ENCODE data around the gene DOCK2.

Gene DOCK2

GRCh38 chr5:169836835-169837536 lies 199.9 kb downstream of the DOCK2 start:
- no peak overlapping the region for H3K9ac ChIP-seq (ENCODE audit: low read length in 5 of 5)
- no peaks in the 10 kb centered on the region for H3K27me3 ChIP-seq (ENCODE audit: control insufficient read depth in 5 of 5, insufficient read depth in 4 of 5, low read length in 5 of 5)
- H3K9me3 ChIP-seq (ENCODE audit: control insufficient read depth in 5 of 5, low read length in 5 of 5) = no peaks in the 10 kb centered on the region
- no peak overlapping the region for H3K27ac ChIP-seq (ENCODE audit: low read depth, low read length)
- no peaks in the 10 kb centered on the region for H3K4me1 ChIP-seq (ENCODE audit: control insufficient read depth in 5 of 5, insufficient read depth in 5 of 5, low read length in 5 of 5)
- H3K36me3 ChIP-seq (ENCODE audit: control insufficient read depth in 5 of 5, insufficient read depth in 5 of 5, low read length in 5 of 5) = peaks cover 0 to 6% (median 0%) of the 10 kb centered on the region in 5 donors
- no peak overlapping the region for H3K4me3 ChIP-seq (ENCODE audit: low read depth in 1 of 5, low read length in 5 of 5)

GRCh38 chr5:169837686-169838085 lies 200.6 kb downstream of the DOCK2 start:
- Histone ChIP-seq H3K4me3 (ENCODE audit: low read depth in 1 of 5, low read length in 5 of 5) (no peak overlapping the region), H3K9ac (ENCODE audit: low read length in 5 of 5) (no peak overlapping the region), H3K27me3 (ENCODE audit: control insufficient read depth in 5 of 5, insufficient read depth in 4 of 5, low read length in 5 of 5) (no peaks in the 10 kb centered on the region), H3K36me3 (ENCODE audit: control insufficient read depth in 5 of 5, insufficient read depth in 5 of 5, low read length in 5 of 5) (peaks cover 0 to 6% (median 0%) of the 10 kb centered on the region in 5 donors), H3K27ac (ENCODE audit: low read depth, low read length) (no peak overlapping the region), H3K9me3 (ENCODE audit: control insufficient read depth in 5 of 5, low read length in 5 of 5) (no peaks in the 10 kb centered on the region), H3K4me1 (ENCODE audit: control insufficient read depth in 5 of 5, insufficient read depth in 5 of 5, low read length in 5 of 5) (no peaks in the 10 kb centered on the region)

GRCh38 chr5:169838688-169839087 lies 201.6 kb downstream of the DOCK2 start:
- no peak overlapping the region for H3K4me3 ChIP-seq (ENCODE audit: low read depth in 1 of 5, low read length in 5 of 5)
- no peaks in the 10 kb centered on the region for H3K9me3 ChIP-seq (ENCODE audit: control insufficient read depth in 5 of 5, low read length in 5 of 5)
- H3K27ac ChIP-seq (ENCODE audit: low read depth, low read length) = no peak overlapping the region
- H3K9ac ChIP-seq (ENCODE audit: low read length in 5 of 5) = no peak overlapping the region
- H3K4me1 ChIP-seq (ENCODE audit: control insufficient read depth in 5 of 5, insufficient read depth in 5 of 5, low read length in 5 of 5) = no peaks in the 10 kb centered on the region
- peaks cover 0 to 6% (median 0%) of the 10 kb centered on the region in 5 donors for H3K36me3 ChIP-seq (ENCODE audit: control insufficient read depth in 5 of 5, insufficient read depth in 5 of 5, low read length in 5 of 5)
- no peaks in the 10 kb centered on the region for H3K27me3 ChIP-seq (ENCODE audit: control insufficient read depth in 5 of 5, insufficient read depth in 4 of 5, low read length in 5 of 5)

- Histone ChIP-seq H3K4me3 (ENCODE audit: low read depth in 1 of 5, low read length in 5 of 5) (no peak overlapping the region), H3K27me3 (ENCODE audit: control insufficient read depth in 5 of 5, insufficient read depth in 4 of 5, low read length in 5 of 5) (no peaks in the 10 kb centered on the region), H3K9me3 (ENCODE audit: control insufficient read depth in 5 of 5, low read length in 5 of 5) (no peaks in the 10 kb centered on the region), H3K27ac (ENCODE audit: low read depth, low read length) (no peak overlapping the region), H3K9ac (ENCODE audit: low read length in 5 of 5) (no peak overlapping the region), H3K4me1 (ENCODE audit: control insufficient read depth in 5 of 5, insufficient read depth in 5 of 5, low read length in 5 of 5) (no peaks in the 10 kb centered on the region), H3K36me3 (ENCODE audit: control insufficient read depth in 5 of 5, insufficient read depth in 5 of 5, low read length in 5 of 5) (peaks cover 0 to 6% (median 0%) of the 10 kb centered on the region in 5 donors)
Observed at GRCh38 chr5:169840405-169840804, 203.3 kb downstream of the DOCK2 start.

GRCh38 chr5:169842699-169843098 lies 205.6 kb downstream of the DOCK2 start:
- H3K9ac ChIP-seq (ENCODE audit: low read length in 5 of 5) = no peak overlapping the region
- peaks cover 0 to 6% (median 0%) of the 10 kb centered on the region in 5 donors for H3K36me3 ChIP-seq (ENCODE audit: control insufficient read depth in 5 of 5, insufficient read depth in 5 of 5, low read length in 5 of 5)
- no peak overlapping the region for H3K4me3 ChIP-seq (ENCODE audit: low read depth in 1 of 5, low read length in 5 of 5)
- no peak overlapping the region for H3K27ac ChIP-seq (ENCODE audit: low read depth, low read length)
- no peaks in the 10 kb centered on the region for H3K4me1 ChIP-seq (ENCODE audit: control insufficient read depth in 5 of 5, insufficient read depth in 5 of 5, low read length in 5 of 5)
- no peaks in the 10 kb centered on the region for H3K27me3 ChIP-seq (ENCODE audit: control insufficient read depth in 5 of 5, insufficient read depth in 4 of 5, low read length in 5 of 5)
- no peaks in the 10 kb centered on the region for H3K9me3 ChIP-seq (ENCODE audit: control insufficient read depth in 5 of 5, low read length in 5 of 5)

- Histone ChIP-seq H3K4me1 (ENCODE audit: control insufficient read depth in 5 of 5, insufficient read depth in 5 of 5, low read length in 5 of 5) (no peaks in the 10 kb centered on the region), H3K9me3 (ENCODE audit: control insufficient read depth in 5 of 5, low read length in 5 of 5) (peaks cover 8 to 26% (median 19%) of the 10 kb centered on the region in 5 donors), H3K4me3 (ENCODE audit: low read depth in 1 of 5, low read length in 5 of 5) (no peak overlapping the region), H3K36me3 (ENCODE audit: control insufficient read depth in 5 of 5, insufficient read depth in 5 of 5, low read length in 5 of 5) (peaks cover 0 to 4% (median 0%) of the 10 kb centered on the region in 5 donors), H3K27ac (ENCODE audit: low read depth, low read length) (no peak overlapping the region), H3K9ac (ENCODE audit: low read length in 5 of 5) (no peak overlapping the region), H3K27me3 (ENCODE audit: control insufficient read depth in 5 of 5, insufficient read depth in 4 of 5, low read length in 5 of 5) (no peaks in the 10 kb centered on the region)
Observed at GRCh38 chr5:169847519-169847918, 210.4 kb downstream of the DOCK2 start.

- Histone ChIP-seq H3K4me1 (ENCODE audit: control insufficient read depth in 5 of 5, insufficient read depth in 5 of 5, low read length in 5 of 5) (no peaks in the 10 kb centered on the region), H3K4me3 (ENCODE audit: low read depth in 1 of 5, low read length in 5 of 5) (no peak overlapping the region), H3K36me3 (ENCODE audit: control insufficient read depth in 5 of 5, insufficient read depth in 5 of 5, low read length in 5 of 5) (peaks cover 0 to 4% (median 0%) of the 10 kb centered on the region in 5 donors), H3K9me3 (ENCODE audit: control insufficient read depth in 5 of 5, low read length in 5 of 5) (peaks cover 8 to 26% (median 19%) of the 10 kb centered on the region in 5 donors), H3K27me3 (ENCODE audit: control insufficient read depth in 5 of 5, insufficient read depth in 4 of 5, low read length in 5 of 5) (no peaks in the 10 kb centered on the region), H3K27ac (ENCODE audit: low read depth, low read length) (no peak overlapping the region), H3K9ac (ENCODE audit: low read length in 5 of 5) (no peak overlapping the region)
Observed at GRCh38 chr5:169848271-169848670, 211.2 kb downstream of the DOCK2 start.

- no peak overlapping the region for H3K27ac ChIP-seq (ENCODE audit: low read depth, low read length)
- no peak overlapping the region for H3K9ac ChIP-seq (ENCODE audit: low read length in 5 of 5)
- no peak overlapping the region for H3K4me3 ChIP-seq (ENCODE audit: low read depth in 1 of 5, low read length in 5 of 5)
- peaks cover 8 to 26% (median 19%) of the 10 kb centered on the region in 5 donors for H3K9me3 ChIP-seq (ENCODE audit: control insufficient read depth in 5 of 5, low read length in 5 of 5)
- peaks cover 0 to 4% (median 0%) of the 10 kb centered on the region in 5 donors for H3K36me3 ChIP-seq (ENCODE audit: control insufficient read depth in 5 of 5, insufficient read depth in 5 of 5, low read length in 5 of 5)
- no peaks in the 10 kb centered on the region for H3K4me1 ChIP-seq (ENCODE audit: control insufficient read depth in 5 of 5, insufficient read depth in 5 of 5, low read length in 5 of 5)
- H3K27me3 ChIP-seq (ENCODE audit: control insufficient read depth in 5 of 5, insufficient read depth in 4 of 5, low read length in 5 of 5) = no peaks in the 10 kb centered on the region
Observed at GRCh38 chr5:169848792-169849191, 211.7 kb downstream of the DOCK2 start.

GRCh38 chr5:169850409-169850808 lies 213.3 kb downstream of the DOCK2 start:
- peaks cover 0 to 4% (median 0%) of the 10 kb centered on the region in 5 donors for H3K36me3 ChIP-seq (ENCODE audit: control insufficient read depth in 5 of 5, insufficient read depth in 5 of 5, low read length in 5 of 5)

GRCh38 chr5:169851321-169851850 lies 214.3 kb downstream of the DOCK2 start:
- Histone ChIP-seq H3K4me3 (ENCODE audit: low read depth in 1 of 5, low read length in 5 of 5) (no peak overlapping the region), H3K36me3 (ENCODE audit: control insufficient read depth in 5 of 5, insufficient read depth in 5 of 5, low read length in 5 of 5) (peaks cover 0 to 4% (median 0%) of the 10 kb centered on the region in 5 donors), H3K27me3 (ENCODE audit: control insufficient read depth in 5 of 5, insufficient read depth in 4 of 5, low read length in 5 of 5) (no peaks in the 10 kb centered on the region), H3K9me3 (ENCODE audit: control insufficient read depth in 5 of 5, low read length in 5 of 5) (peaks cover 8 to 26% (median 19%) of the 10 kb centered on the region in 5 donors), H3K9ac (ENCODE audit: low read length in 5 of 5) (no peak overlapping the region), H3K4me1 (ENCODE audit: control insufficient read depth in 5 of 5, insufficient read depth in 5 of 5, low read length in 5 of 5) (no peaks in the 10 kb centered on the region), H3K27ac (ENCODE audit: low read depth, low read length) (no peak overlapping the region)

More at GRCh38 chr5:169850409-169850808, 213.3 kb downstream of the DOCK2 start:
- Histone ChIP-seq H3K9me3 (ENCODE audit: control insufficient read depth in 5 of 5, low read length in 5 of 5) (peaks cover 8 to 26% (median 19%) of the 10 kb centered on the region in 5 donors), H3K9ac (ENCODE audit: low read length in 5 of 5) (no peak overlapping the region), H3K4me3 (ENCODE audit: low read depth in 1 of 5, low read length in 5 of 5) (no peak overlapping the region), H3K4me1 (ENCODE audit: control insufficient read depth in 5 of 5, insufficient read depth in 5 of 5, low read length in 5 of 5) (no peaks in the 10 kb centered on the region), H3K27ac (ENCODE audit: low read depth, low read length) (no peak overlapping the region), H3K27me3 (ENCODE audit: control insufficient read depth in 5 of 5, insufficient read depth in 4 of 5, low read length in 5 of 5) (no peaks in the 10 kb centered on the region)

All from subcutaneous abdominal adipose tissue (tissue), 5 donors.